ENCODE results near the gene AGAP1. TPM values are rescaled to one million over a fixed set of nuclear protein-coding genes. Genes with fewer than 3 reads are reported as not detected.

Gene AGAP1
- total RNA-seq, 1 donor: 10.8 TPM

DNA sequence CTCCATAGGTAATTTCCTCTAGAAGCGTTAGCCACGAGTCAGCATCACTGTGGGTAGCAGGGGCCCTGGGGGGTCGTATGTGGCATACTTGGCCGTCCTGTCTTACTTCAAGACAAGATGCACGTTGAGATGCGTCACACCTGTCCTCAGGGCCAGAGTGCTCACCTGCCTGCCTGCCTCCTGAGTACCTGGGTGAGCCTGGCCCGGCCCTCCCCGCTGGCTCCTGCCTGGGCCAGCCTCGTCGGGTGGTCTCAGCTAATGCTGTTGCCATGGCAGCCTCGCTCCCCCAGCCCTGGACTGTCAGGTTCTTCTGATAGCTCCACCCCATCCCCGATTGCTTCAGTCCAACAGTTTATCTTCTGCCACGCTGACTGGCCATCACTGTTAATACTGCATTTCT lies 441.9 kb downstream of the AGAP1 start:
- no peak for DNase-seq (ENCODE audit: low read depth)

GRCh38 chr2:235936493-235936892 lies 442.6 kb downstream of the AGAP1 start:
- no peak for DNase-seq (ENCODE audit: low read depth)
- no peak overlapping the region for H3K4me3 ChIP-seq (ENCODE audit: low read depth, low read length)
- peak; percentile 54 for TF ChIP-seq CTCF (IDR thresholded peaks at IDR 0.05; ENCODE audit: insufficient read depth, low read depth, low read length)

More for the DNA sequence above, 441.9 kb downstream of the AGAP1 start:
- H3K4me3 ChIP-seq (ENCODE audit: low read depth, low read length): no peak overlapping the region
- TF ChIP-seq CTCF (IDR thresholded peaks at IDR 0.05; ENCODE audit: insufficient read depth, low read depth, low read length): no peak

- no peak for DNase-seq (ENCODE audit: low read depth)
- TF ChIP-seq CTCF (IDR thresholded peaks at IDR 0.05; ENCODE audit: insufficient read depth, low read depth, low read length): no peak
- no peak overlapping the region for H3K4me3 ChIP-seq (ENCODE audit: low read depth, low read length)
These were observed 443.2 kb downstream of the AGAP1 start for GRCh38 chr2:235937087-235937486.

- TF ChIP-seq CTCF (IDR thresholded peaks at IDR 0.05; ENCODE audit: insufficient read depth, low read depth, low read length): no peak
- no peak overlapping the region for H3K4me3 ChIP-seq (ENCODE audit: low read depth, low read length)
- no peak for DNase-seq (ENCODE audit: low read depth)
These were observed 443.7 kb downstream of the AGAP1 start for GRCh38 chr2:235937526-235937925.

DNA sequence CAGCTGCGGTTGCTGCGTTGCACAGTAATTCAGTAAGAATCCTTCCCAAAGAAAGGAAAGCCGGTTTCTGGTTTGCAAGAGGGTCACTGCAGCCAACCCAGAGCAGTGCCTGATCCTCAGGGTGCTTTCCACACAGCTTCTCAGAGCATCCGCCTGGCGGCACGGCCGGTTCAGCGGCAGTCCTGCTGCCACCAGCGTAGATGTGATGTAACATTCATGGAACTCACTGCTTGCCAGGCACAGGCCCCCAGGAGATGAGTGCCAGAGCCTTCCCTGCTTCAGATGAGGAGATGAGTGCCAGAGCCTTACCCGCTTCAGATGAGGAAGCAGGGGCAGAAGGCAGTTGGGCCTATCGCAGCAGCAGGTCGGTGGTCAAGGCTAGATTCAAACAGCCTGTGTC lies 444.1 kb downstream of the AGAP1 start:
- no peak for TF ChIP-seq CTCF (IDR thresholded peaks at IDR 0.05; ENCODE audit: insufficient read depth, low read depth, low read length)
- no peak overlapping the region for H3K4me3 ChIP-seq (ENCODE audit: low read depth, low read length)
- DNase-seq (ENCODE audit: low read depth): peak; percentile 27

DNA sequence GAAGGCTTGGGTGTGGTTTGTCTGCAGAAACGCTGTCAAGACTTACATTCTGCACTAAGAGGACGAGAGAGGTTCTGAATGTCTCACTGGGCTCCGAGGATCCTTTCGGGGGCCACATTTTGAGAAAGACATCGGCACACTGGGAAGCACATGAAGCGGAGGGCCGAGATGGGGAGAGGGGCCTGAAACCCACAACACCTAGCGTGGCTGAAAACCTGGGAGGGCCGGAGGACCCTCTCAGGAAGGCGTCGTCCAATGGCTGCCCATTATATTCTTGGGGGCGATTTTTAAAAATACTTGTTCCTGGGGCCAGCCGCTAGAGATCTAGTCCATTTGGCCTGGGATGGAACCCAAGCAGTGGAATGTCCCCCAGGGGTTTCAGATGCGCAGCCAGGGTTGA lies 444.8 kb downstream of the AGAP1 start:
- no peak for DNase-seq (ENCODE audit: low read depth)
- no peak for TF ChIP-seq CTCF (IDR thresholded peaks at IDR 0.05; ENCODE audit: insufficient read depth, low read depth, low read length)
- H3K4me3 ChIP-seq (ENCODE audit: low read depth, low read length): no peak overlapping the region

- no peak overlapping the region for H3K4me3 ChIP-seq (ENCODE audit: low read depth, low read length)
- peak; percentile 39 for DNase-seq (ENCODE audit: low read depth)
- TF ChIP-seq CTCF (IDR thresholded peaks at IDR 0.05; ENCODE audit: insufficient read depth, low read depth, low read length): no peak
These were observed 445.6 kb downstream of the AGAP1 start for GRCh38 chr2:235939471-235939870.

All from fibroblast of villous mesenchyme (primary cell).